ENCODE data around the gene NAV2. TPM values are rescaled to one million over a fixed set of nuclear protein-coding genes. Genes with fewer than 3 reads are reported as not detected.

Gene NAV2
- total RNA-seq, 1 experiment from 2014 or later, result 2.1 TPM

DNA sequence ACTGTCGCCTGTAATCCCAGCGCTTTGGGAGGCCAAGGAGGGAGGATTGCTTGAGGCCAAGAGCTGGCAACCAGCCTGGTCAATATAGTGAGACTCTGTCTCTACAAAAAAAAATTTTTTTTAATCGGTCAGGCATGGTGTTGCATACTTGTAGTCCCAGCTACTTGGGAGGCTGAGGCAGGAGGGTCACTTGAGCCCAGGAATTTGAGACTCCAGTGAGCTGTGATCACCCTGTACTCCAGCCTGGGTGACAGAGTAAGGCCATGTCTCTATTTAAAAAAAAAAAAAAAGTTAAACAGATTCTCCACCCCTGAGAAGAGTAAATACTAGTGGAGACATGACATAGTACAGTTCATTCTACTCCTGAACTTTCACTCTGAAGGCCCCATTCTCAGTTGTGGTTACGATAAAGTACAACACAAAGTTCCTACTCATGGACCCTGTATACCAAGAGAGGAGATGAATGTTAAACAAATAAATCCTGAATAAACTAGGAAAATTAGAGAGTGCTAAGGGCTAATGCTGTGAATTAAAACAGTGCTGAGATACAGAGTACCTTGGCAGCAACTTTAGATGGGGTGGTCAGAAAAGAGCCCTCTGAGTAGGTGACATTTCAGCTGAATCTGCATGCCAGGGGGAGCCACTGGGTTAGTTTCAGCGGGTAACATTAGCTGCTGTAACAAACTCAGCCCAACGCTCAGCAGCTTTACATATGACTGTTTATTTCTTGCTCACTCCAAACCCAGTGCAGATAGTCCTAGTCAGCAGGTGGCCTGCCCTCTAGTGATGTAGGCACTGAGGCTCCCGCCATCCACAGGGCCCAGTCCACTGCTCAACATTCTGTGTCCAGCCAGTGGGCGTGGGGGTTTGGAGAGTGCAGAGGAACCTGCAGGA, 372.5 kb downstream of the NAV2 start:
- intact Hi-C loops (cut with micrococcal nuclease), result no loop called here
- DNase-seq (ENCODE audit: low read depth, low spot score) (no peak), ATAC-seq (no peak)
- no peaks in the 10 kb centered on the region for H3K79me2 ChIP-seq (ENCODE audit: insufficient read depth, low read length)
- H3K36me3 ChIP-seq (ENCODE audit: control insufficient read depth in 1 of 2, insufficient read depth in 2 of 2, low read length in 2 of 2), result no peaks in the 10 kb centered on the region
- H3K27me3 ChIP-seq (ENCODE audit: insufficient read depth, low read length), result no peaks in the 10 kb centered on the region
- BruUV-seq (replicated peaks), result no TSS peak
- H2AFZ ChIP-seq (ENCODE audit: low read depth, low read length, poor library complexity, severe bottlenecking), result no peak overlapping the region
- H3K4me2 ChIP-seq (ENCODE audit: low read length), result no peak overlapping the region
- H3K9me3 ChIP-seq (ENCODE audit: control insufficient read depth in 1 of 2, insufficient read depth in 1 of 2, low read depth in 1 of 2, low read length in 2 of 2), result no peaks in the 10 kb centered on the region
- ChIA-PET POLR2A (no interaction called here), CTCF (no interaction called here), RAD21 (ENCODE audit: low non-redundant PET in 1 of 2, low total read pairs in 2 of 2, uncharacterized antibody in 2 of 2, unreplicated experiment in 2 of 2) (no interaction called here)
- H3K4me3 ChIP-seq (replicated peaks in 1 of 2; ENCODE audit: low read depth in 1 of 2, low read length in 2 of 2), result no peak overlapping the region
- TF ChIP-seq EZH2phosphoT487 (IDR thresholded peaks at IDR 0.05; ENCODE audit: borderline replicate concordance) (no peak), YY1 (IDR thresholded peaks at IDR 0.05; ENCODE audit: extremely low read depth, insufficient replicate concordance, low read depth, low read length) (no peak), CBX3 (IDR thresholded peaks at IDR 0.05; ENCODE audit: low read depth) (no peak), POLR2AphosphoS5 (IDR thresholded peaks at IDR 0.05; ENCODE audit: low read depth, low read length) (no peak)
- no peaks in the 10 kb centered on the region for H4K20me1 ChIP-seq (ENCODE audit: insufficient read depth)
- no peak overlapping the region for H3K27ac ChIP-seq (ENCODE audit: low read depth, low read length)
- H3K9ac ChIP-seq (ENCODE audit: low read length), result no peak overlapping the region
- no peaks in the 10 kb centered on the region for H3K4me1 ChIP-seq (ENCODE audit: control insufficient read depth in 1 of 2, insufficient read depth in 2 of 2, low read length in 2 of 2)
- no peaks in the 10 kb centered on the region for H3K9me2 ChIP-seq (ENCODE audit: insufficient read depth)

DNA sequence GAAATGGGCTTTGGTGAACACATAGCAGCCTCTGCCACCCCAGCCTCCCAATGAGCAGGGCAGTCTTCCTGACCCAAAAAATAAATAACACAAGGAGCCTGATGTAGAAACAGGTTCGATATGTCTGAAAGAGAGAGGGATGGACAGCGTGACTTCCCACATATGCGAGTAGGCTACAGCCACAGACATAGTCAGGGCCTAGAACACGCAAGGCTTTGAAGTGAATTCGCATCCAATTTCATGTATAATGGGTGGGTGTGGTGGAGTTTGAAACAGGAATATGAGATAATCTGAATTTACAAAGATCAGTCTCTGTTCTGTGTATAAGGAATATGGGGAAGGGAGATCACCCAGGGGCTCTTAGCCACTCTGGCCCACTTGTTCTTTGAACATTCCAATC, 373.3 kb downstream of the NAV2 start:
- H3K4me3 ChIP-seq (replicated peaks in 1 of 2; ENCODE audit: low read depth in 1 of 2, low read length in 2 of 2), result no peak overlapping the region
- intact Hi-C loops (cut with micrococcal nuclease), result no loop called here
- DNase-seq (ENCODE audit: low read depth, low spot score), result no peak
- H2AFZ ChIP-seq (ENCODE audit: low read depth, low read length, poor library complexity, severe bottlenecking), result no peak overlapping the region
- H3K27ac ChIP-seq (ENCODE audit: low read depth, low read length), result no peak overlapping the region
- ChIA-PET CTCF (no interaction called here), POLR2A (no interaction called here), RAD21 (ENCODE audit: low non-redundant PET in 1 of 2, low total read pairs in 2 of 2, uncharacterized antibody in 2 of 2, unreplicated experiment in 2 of 2) (no interaction called here)
- no peaks in the 10 kb centered on the region for H3K9me2 ChIP-seq (ENCODE audit: insufficient read depth)
- no peaks in the 10 kb centered on the region for H3K36me3 ChIP-seq (ENCODE audit: control insufficient read depth in 1 of 2, insufficient read depth in 2 of 2, low read length in 2 of 2)
- H3K4me1 ChIP-seq (ENCODE audit: control insufficient read depth in 1 of 2, insufficient read depth in 2 of 2, low read length in 2 of 2), result no peaks in the 10 kb centered on the region
- H3K9ac ChIP-seq (ENCODE audit: low read length), result no peak overlapping the region
- H3K27me3 ChIP-seq (ENCODE audit: insufficient read depth, low read length), result no peaks in the 10 kb centered on the region
- H3K79me2 ChIP-seq (ENCODE audit: insufficient read depth, low read length), result no peaks in the 10 kb centered on the region
- no peak overlapping the region for H3K4me2 ChIP-seq (ENCODE audit: low read length)
- no peak for ATAC-seq
- H4K20me1 ChIP-seq (ENCODE audit: insufficient read depth), result no peaks in the 10 kb centered on the region
- H3K9me3 ChIP-seq (ENCODE audit: control insufficient read depth in 1 of 2, insufficient read depth in 1 of 2, low read depth in 1 of 2, low read length in 2 of 2), result no peaks in the 10 kb centered on the region
- BruUV-seq (replicated peaks), result no TSS peak
- TF ChIP-seq CBX3 (IDR thresholded peaks at IDR 0.05; ENCODE audit: low read depth), result no peak
- TF ChIP-seq SIN3A (IDR thresholded peaks at IDR 0.05; ENCODE audit: low read depth), result no peak
- TF ChIP-seq, protein P1, sequence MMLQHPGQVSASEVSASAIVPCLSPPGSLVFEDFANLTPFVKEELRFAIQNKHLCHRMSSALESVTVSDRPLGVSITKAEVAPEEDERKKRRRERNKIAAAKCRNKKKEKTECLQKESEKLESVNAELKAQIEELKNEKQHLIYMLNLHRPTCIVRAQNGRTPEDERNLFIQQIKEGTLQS (IDR thresholded peaks at IDR 0.05), result no peak
- TF ChIP-seq POLR2A (IDR thresholded peaks at IDR 0.05; ENCODE audit: borderline replicate concordance, extremely low read depth, insufficient read depth, insufficient read length), result no peak
- TF ChIP-seq, protein P2, sequence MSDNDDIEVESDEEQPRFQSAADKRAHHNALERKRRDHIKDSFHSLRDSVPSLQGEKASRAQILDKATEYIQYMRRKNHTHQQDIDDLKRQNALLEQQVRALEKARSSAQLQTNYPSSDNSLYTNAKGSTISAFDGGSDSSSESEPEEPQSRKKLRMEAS (IDR thresholded peaks at IDR 0.05), result no peak
- no peak for TF ChIP-seq POLR2AphosphoS5 (IDR thresholded peaks at IDR 0.05; ENCODE audit: low read depth, low read length)
- no peak for TF ChIP-seq TCF7L2 (IDR thresholded peaks at IDR 0.05; ENCODE audit: borderline replicate concordance, extremely low read depth, insufficient read depth, insufficient read length)
- TF ChIP-seq, protein P3, sequence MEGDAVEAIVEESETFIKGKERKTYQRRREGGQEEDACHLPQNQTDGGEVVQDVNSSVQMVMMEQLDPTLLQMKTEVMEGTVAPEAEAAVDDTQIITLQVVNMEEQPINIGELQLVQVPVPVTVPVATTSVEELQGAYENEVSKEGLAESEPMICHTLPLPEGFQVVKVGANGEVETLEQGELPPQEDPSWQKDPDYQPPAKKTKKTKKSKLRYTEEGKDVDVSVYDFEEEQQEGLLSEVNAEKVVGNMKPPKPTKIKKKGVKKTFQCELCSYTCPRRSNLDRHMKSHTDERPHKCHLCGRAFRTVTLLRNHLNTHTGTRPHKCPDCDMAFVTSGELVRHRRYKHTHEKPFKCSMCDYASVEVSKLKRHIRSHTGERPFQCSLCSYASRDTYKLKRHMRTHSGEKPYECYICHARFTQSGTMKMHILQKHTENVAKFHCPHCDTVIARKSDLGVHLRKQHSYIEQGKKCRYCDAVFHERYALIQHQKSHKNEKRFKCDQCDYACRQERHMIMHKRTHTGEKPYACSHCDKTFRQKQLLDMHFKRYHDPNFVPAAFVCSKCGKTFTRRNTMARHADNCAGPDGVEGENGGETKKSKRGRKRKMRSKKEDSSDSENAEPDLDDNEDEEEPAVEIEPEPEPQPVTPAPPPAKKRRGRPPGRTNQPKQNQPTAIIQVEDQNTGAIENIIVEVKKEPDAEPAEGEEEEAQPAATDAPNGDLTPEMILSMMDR (IDR thresholded peaks at IDR 0.05 in 2 of 3, conservative IDR thresholded peaks at IDR 0.05 in 1 of 3; ENCODE audit: borderline replicate concordance in 1 of 3, insufficient read depth in 1 of 3, low read depth in 2 of 3, low read length in 2 of 3), result no peak
- TF ChIP-seq SRF (IDR thresholded peaks at IDR 0.05; ENCODE audit: low read depth), result no peak
- TF ChIP-seq REST (IDR thresholded peaks at IDR 0.05; ENCODE audit: low read depth), result no peak
- TF ChIP-seq ELF1 (IDR thresholded peaks at IDR 0.05; ENCODE audit: borderline replicate concordance, low read depth), result no peak
- TF ChIP-seq SP1 (IDR thresholded peaks at IDR 0.05; ENCODE audit: low read depth), result no peak

Measured in HCT116 (cell line).